OCI-M2 (cell line): ENCODE results near the gene MS4A12.
"Not testable (repeated sequence)": the region's sequence is repeated elsewhere in the genome, so short reads cannot be mapped to it uniquely, and the experiment has no call there.

Experiments used
- DNase-seq: peaks from one replicate; lab custom pipeline; 2025; ENCODE audit not compliant: unreplicated experiment; lab: John Stamatoyannopoulos, UW

Gene MS4A12

GRCh38 chr11:60512651-60513225 is 20.2 kb downstream of the MS4A12 start:
- DNase-seq = no peak

- no peak for DNase-seq
Observed at GRCh38 chr11:60513496-60514460, 21.2 kb downstream of the MS4A12 start.

- DNase-seq = no peak
Observed at GRCh38 chr11:60515144-60515855, 22.7 kb downstream of the MS4A12 start, which contains the start of gene MS4A13. Gene MS4A13 (plus strand): TSS chr11:60515392. CDS start chr11:60518084, 2,692 bp downstream.

GRCh38 chr11:60528465-60528864 is 35.9 kb downstream of the MS4A12 start:
- DNase-seq = no peak

GRCh38 chr11:60528934-60529333 is 36.4 kb downstream of the MS4A12 start:
- DNase-seq = no peak

GRCh38 chr11:60530454-60531100 is 38.0 kb downstream of the MS4A12 start:
- no peak for DNase-seq

- not testable (repeated sequence) for DNase-seq
Observed at GRCh38 chr11:60532383-60532782, 39.8 kb downstream of the MS4A12 start.

GRCh38 chr11:60538627-60539026 is 46.0 kb downstream of the MS4A12 start:
- not testable (repeated sequence) for DNase-seq

GRCh38 chr11:60544077-60544476 is 51.5 kb downstream of the MS4A12 start:
- DNase-seq = no peak
